ENCODE results near the gene CANX.

DNA sequence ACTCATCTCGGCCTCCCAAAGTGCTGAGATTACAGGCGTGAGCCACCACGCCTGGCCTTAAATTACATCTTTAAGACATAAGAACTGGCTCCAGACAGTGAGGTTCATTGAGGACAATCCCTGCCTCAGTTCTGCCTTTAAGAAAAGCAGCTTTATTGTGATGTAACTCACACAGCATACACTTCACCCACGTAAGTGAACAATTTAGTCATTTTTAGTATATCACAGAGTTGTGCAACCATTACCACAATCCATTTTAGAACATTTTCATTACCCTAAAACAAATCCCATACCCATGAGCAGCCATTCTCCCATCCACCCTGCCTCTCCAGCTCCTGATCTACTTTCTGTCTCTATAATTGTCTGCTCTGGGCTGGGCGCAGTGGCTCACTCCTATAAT is 71.0 kb downstream of the CANX start:
- TF ChIP-seq POLR2AphosphoS5 (IDR thresholded peaks at IDR 0.05), result no peak
- TF ChIP-seq, protein P1, sequence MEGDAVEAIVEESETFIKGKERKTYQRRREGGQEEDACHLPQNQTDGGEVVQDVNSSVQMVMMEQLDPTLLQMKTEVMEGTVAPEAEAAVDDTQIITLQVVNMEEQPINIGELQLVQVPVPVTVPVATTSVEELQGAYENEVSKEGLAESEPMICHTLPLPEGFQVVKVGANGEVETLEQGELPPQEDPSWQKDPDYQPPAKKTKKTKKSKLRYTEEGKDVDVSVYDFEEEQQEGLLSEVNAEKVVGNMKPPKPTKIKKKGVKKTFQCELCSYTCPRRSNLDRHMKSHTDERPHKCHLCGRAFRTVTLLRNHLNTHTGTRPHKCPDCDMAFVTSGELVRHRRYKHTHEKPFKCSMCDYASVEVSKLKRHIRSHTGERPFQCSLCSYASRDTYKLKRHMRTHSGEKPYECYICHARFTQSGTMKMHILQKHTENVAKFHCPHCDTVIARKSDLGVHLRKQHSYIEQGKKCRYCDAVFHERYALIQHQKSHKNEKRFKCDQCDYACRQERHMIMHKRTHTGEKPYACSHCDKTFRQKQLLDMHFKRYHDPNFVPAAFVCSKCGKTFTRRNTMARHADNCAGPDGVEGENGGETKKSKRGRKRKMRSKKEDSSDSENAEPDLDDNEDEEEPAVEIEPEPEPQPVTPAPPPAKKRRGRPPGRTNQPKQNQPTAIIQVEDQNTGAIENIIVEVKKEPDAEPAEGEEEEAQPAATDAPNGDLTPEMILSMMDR (IDR thresholded peaks at IDR 0.05), result no peak
- no peak for TF ChIP-seq EP300 (IDR thresholded peaks at IDR 0.05)
- no peak for TF ChIP-seq POLR2A (IDR thresholded peaks at IDR 0.05)
